ENCODE results near the gene CDHR2.

- TF ChIP-seq CTCF (IDR thresholded peaks at IDR 0.05) (no peak), POLR2A (IDR thresholded peaks at IDR 0.05) (no peak)
These were observed 71.3 kb downstream of the CDHR2 start for GRCh38 chr5:176620333-176620981.

Measured in lower leg skin (tissue), 3 donors.